ENCODE measurements around the gene COL5A2.

DNA sequence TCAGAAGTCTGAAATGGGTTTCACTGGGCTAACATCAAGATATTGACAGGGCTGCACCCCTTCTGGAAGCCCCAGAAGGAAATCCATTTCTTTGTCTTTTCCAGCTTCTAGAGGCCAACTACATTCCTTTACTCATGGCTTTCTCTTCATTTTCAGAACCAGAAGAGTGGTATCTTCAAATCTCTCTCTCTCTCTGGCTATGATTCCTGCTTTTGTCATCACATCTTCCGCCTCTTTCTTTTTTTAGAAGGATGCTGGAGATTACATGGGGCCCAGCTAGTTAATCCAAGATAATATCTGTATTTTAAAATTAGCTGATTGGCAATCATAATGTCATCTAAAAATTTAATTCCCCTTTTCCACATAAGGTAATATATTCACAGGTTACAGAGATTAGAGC, 23.8 kb downstream of the COL5A2 start:
- TF ChIP-seq, protein P1, sequence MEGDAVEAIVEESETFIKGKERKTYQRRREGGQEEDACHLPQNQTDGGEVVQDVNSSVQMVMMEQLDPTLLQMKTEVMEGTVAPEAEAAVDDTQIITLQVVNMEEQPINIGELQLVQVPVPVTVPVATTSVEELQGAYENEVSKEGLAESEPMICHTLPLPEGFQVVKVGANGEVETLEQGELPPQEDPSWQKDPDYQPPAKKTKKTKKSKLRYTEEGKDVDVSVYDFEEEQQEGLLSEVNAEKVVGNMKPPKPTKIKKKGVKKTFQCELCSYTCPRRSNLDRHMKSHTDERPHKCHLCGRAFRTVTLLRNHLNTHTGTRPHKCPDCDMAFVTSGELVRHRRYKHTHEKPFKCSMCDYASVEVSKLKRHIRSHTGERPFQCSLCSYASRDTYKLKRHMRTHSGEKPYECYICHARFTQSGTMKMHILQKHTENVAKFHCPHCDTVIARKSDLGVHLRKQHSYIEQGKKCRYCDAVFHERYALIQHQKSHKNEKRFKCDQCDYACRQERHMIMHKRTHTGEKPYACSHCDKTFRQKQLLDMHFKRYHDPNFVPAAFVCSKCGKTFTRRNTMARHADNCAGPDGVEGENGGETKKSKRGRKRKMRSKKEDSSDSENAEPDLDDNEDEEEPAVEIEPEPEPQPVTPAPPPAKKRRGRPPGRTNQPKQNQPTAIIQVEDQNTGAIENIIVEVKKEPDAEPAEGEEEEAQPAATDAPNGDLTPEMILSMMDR (IDR thresholded peaks at IDR 0.05; ENCODE audit: insufficient read depth, low read length, poor library complexity, severe bottlenecking), result no peak
- TF ChIP-seq EZH2phosphoT487 (conservative IDR thresholded peaks at IDR 0.05; ENCODE audit: low read length), result no peak
